SK-N-SH (cell line): ENCODE results near the gene NCF2. TPM values are rescaled to one million over a fixed set of nuclear protein-coding genes. Genes with fewer than 3 reads are reported as not detected.

Experiments
- CTCF ChIA-PET: fragments of 300-600, 350-600 bp; formaldehyde crosslinking; extraction: SDS; loops from one replicate; lab custom pipeline; 2021; lab: Yijun Ruan, JAX
- POLR2A ChIA-PET: fragments of 350-600 bp; sonication (Branson Sonifier 250); formaldehyde crosslinking; extraction: SDS; loops from one replicate; lab custom pipeline; 2020; ENCODE audit warnings: antibody characterized with exemption, inconsistent platforms; lab: Yijun Ruan, JAX
- DNase-seq: peaks from one replicate; pipeline ENCODE4 v3.0.0; 2012
- H2AFZ ChIP-seq: fragments of 200-600 bp; sonication (generic); 2 replicates; pipeline ENCODE4 v1.8.1; 2016; ENCODE audit warnings: antibody characterized with exemption, mild to moderate bottlenecking, low read depth
- H3F3A ChIP-seq: fragments of 200-600 bp; sonication (generic); replicated peaks from 2 replicates; pipeline ENCODE3; 2016; ENCODE audit warnings: antibody characterized with exemption, mild to moderate bottlenecking; ENCODE audit not compliant: insufficient read depth
- H3K27ac ChIP-seq, 2 experiments: fragments of 200-500 bp in 1 of 2; fragments of 200-600 bp in 1 of 2; sonication (Bioruptor generic) in 1 of 2; sonication (generic), shearing (Covaris generic) in 1 of 2; 2 replicates each; pipeline versions ENCODE4 v1.5.1 to v1.6.1; 2014 to 2016; ENCODE audit warnings: low read depth in 2 of 2, inconsistent platforms in 1 of 2, low read length in 1 of 2, mild to moderate bottlenecking in 1 of 2, mixed read lengths in 1 of 2
- H3K27me3 ChIP-seq: fragments of 200-600 bp; sonication (generic), shearing (Covaris generic); 2 replicates; pipeline ENCODE4 v1.6.1; 2016; ENCODE audit warnings: mixed run types; ENCODE audit not compliant: insufficient read depth
- H3K36me3 ChIP-seq, 2 experiments: fragments of 200-500 bp in 1 of 2; fragments of 200-600 bp in 1 of 2; sonication (Bioruptor generic) in 1 of 2; sonication (generic) in 1 of 2; replicated peaks in 1 of 2; 2 replicates each; pipeline versions ENCODE3 to v1.5.1; 2014 to 2016; ENCODE audit warnings: low read length in 1 of 2, mild to moderate bottlenecking in 1 of 2; ENCODE audit not compliant: insufficient read depth in 2 of 2, control insufficient read depth in 1 of 2
- H3K4me1 ChIP-seq, 2 experiments: fragments of 200-500 bp in 1 of 2; fragments of 200-600 bp in 1 of 2; sonication (Bioruptor generic) in 1 of 2; sonication (generic), shearing (Covaris generic) in 1 of 2; 2 replicates each; pipeline versions ENCODE4 v1.5.1 to v1.6.1; 2014 to 2016; ENCODE audit warnings: low read depth in 1 of 2, low read length in 1 of 2, mixed run types in 1 of 2; ENCODE audit not compliant: insufficient read depth in 2 of 2, control insufficient read depth in 1 of 2
- H3K4me2 ChIP-seq: fragments of 200-600 bp; sonication (generic), shearing (Covaris generic); 2 replicates; pipeline ENCODE4 v1.6.1; 2017; ENCODE audit warnings: mixed run types
- H3K4me3 ChIP-seq, 2 experiments: fragments of 200-500 bp in 1 of 2; fragments of 200-600 bp in 1 of 2; sonication (Bioruptor generic) in 1 of 2; sonication (generic), shearing (Covaris generic) in 1 of 2; 2 replicates each; pipeline versions ENCODE4 v1.5.1 to v1.8.1; 2014 to 2016; ENCODE audit warnings: low read depth in 2 of 2, inconsistent platforms in 1 of 2, low read length in 1 of 2, mild to moderate bottlenecking in 1 of 2, mixed read lengths in 1 of 2, moderate library complexity in 1 of 2
- H3K79me2 ChIP-seq: fragments of 200-600 bp; sonication (generic); 2 replicates; pipeline ENCODE4 v1.8.1; 2017; ENCODE audit warnings: mild to moderate bottlenecking; ENCODE audit not compliant: insufficient read depth
- H3K9ac ChIP-seq: fragments of 200-600 bp; sonication (generic); 2 replicates; pipeline ENCODE4 v1.6.1; 2017; ENCODE audit warnings: mixed run types
- H3K9me2 ChIP-seq: fragments of 200-600 bp; sonication (generic); 2 replicates; pipeline ENCODE4 v1.6.1; 2017; ENCODE audit warnings: mixed run types
- H3K9me3 ChIP-seq: fragments of 200-600 bp; sonication (generic); 2 replicates; pipeline ENCODE4 v1.6.1; 2017; ENCODE audit warnings: mixed run types, mild to moderate bottlenecking, moderate library complexity
- H4K20me1 ChIP-seq: fragments of 200-600 bp; sonication (generic); 2 replicates; pipeline ENCODE4 v1.6.1; 2017; ENCODE audit warnings: mild to moderate bottlenecking, mixed run types; ENCODE audit not compliant: insufficient read depth
- CHD2 ChIP-seq: fragments of 150-350 bp; IDR thresholded peaks from 2 replicates; pipeline ENCODE4 v1.6.1; 2018; ENCODE audit warnings: low read length; ENCODE audit not compliant: partially characterized antibody
- ELF1 ChIP-seq: IDR thresholded peaks from 2 replicates; pipeline ENCODE4 v1.4.0; 2012
- GABPA ChIP-seq: IDR thresholded peaks from 2 replicates; pipeline ENCODE4 v1.4.0; 2012; ENCODE audit warnings: low read depth, mild to moderate bottlenecking
- NFIC ChIP-seq: IDR thresholded peaks from 2 replicates; pipeline ENCODE4 v1.4.0; 2012; ENCODE audit warnings: borderline replicate concordance
- RXRA ChIP-seq: IDR thresholded peaks from 2 replicates; pipeline ENCODE4 v1.4.0; 2012; ENCODE audit warnings: low read depth, mild to moderate bottlenecking, borderline replicate concordance
- YY1 ChIP-seq: IDR thresholded peaks from 2 replicates; pipeline ENCODE4 v1.4.0; 2012; ENCODE audit warnings: low read depth, mild to moderate bottlenecking
- ZBTB33 ChIP-seq: IDR thresholded peaks from 2 replicates; pipeline ENCODE4 v1.4.0; 2012; ENCODE audit warnings: low read depth, borderline replicate concordance
- WGBS: methylation state at CpG from one replicate; pipeline ENCODE4 v1.1.6; 2017; ENCODE audit warnings: low lambda C conversion rate; 5-methylcytosine and 5-hydroxymethylcytosine counted together
- polyA plus RNA-seq, 3 experiments: library from polyadenylated mRNA; depleted of rRNA; stranded (reverse); fragments of >200 nt; gene quantifications; 2 replicates each; pipeline ENCODE4 v1.2.3, GENCODE V29; 2012
- TF ChIP-seq, protein P1 (sequence below): fragments of 200-600 bp; sonication (generic); IDR thresholded peaks from 2 replicates; pipeline ENCODE4 v1.6.1; 2017; ENCODE audit warnings: antibody characterized with exemption, mild to moderate bottlenecking, moderate library complexity
- TF ChIP-seq, protein P2 (sequence below): fragments of 150-350 bp; IDR thresholded peaks from 2 replicates; pipeline ENCODE4 v1.6.1; 2017; ENCODE audit warnings: antibody characterized with exemption, low read length, low read depth, borderline replicate concordance
- TF ChIP-seq, protein P3 (sequence below): fragments of 150-350 bp; IDR thresholded peaks from 2 replicates; pipeline ENCODE4 v1.6.1; 2016; ENCODE audit warnings: mild to moderate bottlenecking, low read depth, low read length
- TF ChIP-seq, protein P4 (sequence below): IDR thresholded peaks from 2 replicates; pipeline ENCODE4; 2012

NCF2 gene
- polyA plus RNA-seq, 1 of the 3 experiments (the other 2 are of a cell fraction) = 2.0 TPM

DNA sequence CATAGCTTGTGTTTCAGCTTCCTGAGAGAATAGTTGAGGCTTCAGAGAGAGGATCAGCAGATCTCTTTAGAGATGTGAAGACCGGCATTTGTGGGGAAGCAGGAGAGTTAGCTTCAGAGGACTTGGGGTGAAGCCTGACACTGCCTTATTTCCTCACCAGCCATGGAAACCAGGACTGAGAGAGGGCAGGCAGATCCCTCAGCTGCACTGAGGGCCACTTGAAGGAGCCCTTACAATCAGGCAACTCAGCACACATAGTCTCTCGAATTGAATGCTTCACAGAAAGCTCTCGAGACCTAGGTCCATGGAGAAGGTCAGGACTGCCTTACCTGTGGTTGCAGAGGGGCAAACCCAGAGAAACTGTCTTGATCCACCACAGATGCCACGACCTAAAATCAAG, 19.8 kb downstream of the NCF2 start:
- Histone ChIP-seq H3K27me3 (no peaks in the 10 kb centered on the region), H3K27ac (no peak overlapping the region), H3F3A (peaks cover 7% of the 10 kb centered on the region), H3K4me2 (no peak overlapping the region), H2AFZ (no peak overlapping the region), H3K4me3 (no peak overlapping the region), H3K4me1 (peaks cover 0 to 8% of the 10 kb centered on the region in 2 experiments; a peak in 2 of 4 replicates), H3K9ac (no peak overlapping the region), H3K9me3 (no peaks in the 10 kb centered on the region), H3K79me2 (no peaks in the 10 kb centered on the region), H4K20me1 (no peaks in the 10 kb centered on the region), H3K9me2 (no peaks in the 10 kb centered on the region), H3K36me3 (no peaks in the 10 kb centered on the region)
- no peak for DNase-seq
- WGBS = 63% methylated on average over 2 of the region's 4 CpGs
- CTCF ChIA-PET = interaction anchor here (1.5 kb wide), 1 partner anchor 9 kb away, joined by 6 read pairs; no protein-coding TSS in a partner anchor
- POLR2A ChIA-PET = no interaction called here
- TF ChIP-seq, protein P1, sequence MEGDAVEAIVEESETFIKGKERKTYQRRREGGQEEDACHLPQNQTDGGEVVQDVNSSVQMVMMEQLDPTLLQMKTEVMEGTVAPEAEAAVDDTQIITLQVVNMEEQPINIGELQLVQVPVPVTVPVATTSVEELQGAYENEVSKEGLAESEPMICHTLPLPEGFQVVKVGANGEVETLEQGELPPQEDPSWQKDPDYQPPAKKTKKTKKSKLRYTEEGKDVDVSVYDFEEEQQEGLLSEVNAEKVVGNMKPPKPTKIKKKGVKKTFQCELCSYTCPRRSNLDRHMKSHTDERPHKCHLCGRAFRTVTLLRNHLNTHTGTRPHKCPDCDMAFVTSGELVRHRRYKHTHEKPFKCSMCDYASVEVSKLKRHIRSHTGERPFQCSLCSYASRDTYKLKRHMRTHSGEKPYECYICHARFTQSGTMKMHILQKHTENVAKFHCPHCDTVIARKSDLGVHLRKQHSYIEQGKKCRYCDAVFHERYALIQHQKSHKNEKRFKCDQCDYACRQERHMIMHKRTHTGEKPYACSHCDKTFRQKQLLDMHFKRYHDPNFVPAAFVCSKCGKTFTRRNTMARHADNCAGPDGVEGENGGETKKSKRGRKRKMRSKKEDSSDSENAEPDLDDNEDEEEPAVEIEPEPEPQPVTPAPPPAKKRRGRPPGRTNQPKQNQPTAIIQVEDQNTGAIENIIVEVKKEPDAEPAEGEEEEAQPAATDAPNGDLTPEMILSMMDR = no peak
- TF ChIP-seq, protein P2, sequence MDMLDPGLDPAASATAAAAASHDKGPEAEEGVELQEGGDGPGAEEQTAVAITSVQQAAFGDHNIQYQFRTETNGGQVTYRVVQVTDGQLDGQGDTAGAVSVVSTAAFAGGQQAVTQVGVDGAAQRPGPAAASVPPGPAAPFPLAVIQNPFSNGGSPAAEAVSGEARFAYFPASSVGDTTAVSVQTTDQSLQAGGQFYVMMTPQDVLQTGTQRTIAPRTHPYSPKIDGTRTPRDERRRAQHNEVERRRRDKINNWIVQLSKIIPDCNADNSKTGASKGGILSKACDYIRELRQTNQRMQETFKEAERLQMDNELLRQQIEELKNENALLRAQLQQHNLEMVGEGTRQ = no peak
- TF ChIP-seq ELF1 (no peak), NFIC (no peak), RXRA (no peak), CHD2 (no peak), GABPA (no peak)
- TF ChIP-seq, protein P3, sequence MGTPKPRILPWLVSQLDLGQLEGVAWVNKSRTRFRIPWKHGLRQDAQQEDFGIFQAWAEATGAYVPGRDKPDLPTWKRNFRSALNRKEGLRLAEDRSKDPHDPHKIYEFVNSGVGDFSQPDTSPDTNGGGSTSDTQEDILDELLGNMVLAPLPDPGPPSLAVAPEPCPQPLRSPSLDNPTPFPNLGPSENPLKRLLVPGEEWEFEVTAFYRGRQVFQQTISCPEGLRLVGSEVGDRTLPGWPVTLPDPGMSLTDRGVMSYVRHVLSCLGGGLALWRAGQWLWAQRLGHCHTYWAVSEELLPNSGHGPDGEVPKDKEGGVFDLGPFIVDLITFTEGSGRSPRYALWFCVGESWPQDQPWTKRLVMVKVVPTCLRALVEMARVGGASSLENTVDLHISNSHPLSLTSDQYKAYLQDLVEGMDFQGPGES = no peak

DNA sequence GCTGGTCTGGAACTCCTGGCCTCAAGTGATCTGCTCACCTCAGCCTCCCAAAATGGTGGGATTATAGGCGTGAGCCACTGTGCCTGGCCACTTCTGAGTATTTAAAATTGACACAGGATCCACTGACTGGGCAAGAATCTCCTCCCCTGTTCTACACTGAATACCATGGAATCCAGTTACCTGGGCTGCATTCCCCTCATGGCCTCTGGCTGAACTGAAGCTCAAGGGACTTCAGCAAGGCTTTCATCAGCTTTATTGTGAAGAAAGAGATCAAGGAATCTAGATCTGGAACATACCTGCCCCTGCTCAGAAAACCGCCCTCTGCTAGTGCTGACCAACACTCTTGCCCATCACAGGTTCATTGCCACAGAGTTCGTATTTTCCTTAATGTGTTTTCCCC, 20.5 kb downstream of the NCF2 start:
- no peaks in the 10 kb centered on the region for H3K36me3 ChIP-seq
- TF ChIP-seq CHD2 (no peak), ZBTB33 (no peak), YY1 (no peak)
- TF ChIP-seq, protein P4, sequence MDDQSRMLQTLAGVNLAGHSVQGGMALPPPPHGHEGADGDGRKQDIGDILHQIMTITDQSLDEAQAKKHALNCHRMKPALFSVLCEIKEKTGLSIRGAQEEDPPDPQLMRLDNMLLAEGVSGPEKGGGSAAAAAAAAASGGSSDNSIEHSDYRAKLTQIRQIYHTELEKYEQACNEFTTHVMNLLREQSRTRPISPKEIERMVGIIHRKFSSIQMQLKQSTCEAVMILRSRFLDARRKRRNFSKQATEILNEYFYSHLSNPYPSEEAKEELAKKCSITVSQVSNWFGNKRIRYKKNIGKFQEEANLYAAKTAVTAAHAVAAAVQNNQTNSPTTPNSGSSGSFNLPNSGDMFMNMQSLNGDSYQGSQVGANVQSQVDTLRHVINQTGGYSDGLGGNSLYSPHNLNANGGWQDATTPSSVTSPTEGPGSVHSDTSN = no peak
- H3K4me3 ChIP-seq = no peak overlapping the region
- no peak overlapping the region for H2AFZ ChIP-seq
- H3K27ac ChIP-seq = no peak overlapping the region
- H3K79me2 ChIP-seq = no peaks in the 10 kb centered on the region
- no peaks in the 10 kb centered on the region for H3K9me2 ChIP-seq
- POLR2A ChIA-PET = no interaction called here
- H3K4me1 ChIP-seq = peaks cover 0 to 8% of the 10 kb centered on the region in 2 experiments; a peak in 2 of 4 replicates
- peaks cover 7% of the 10 kb centered on the region for H3F3A ChIP-seq
- 93% methylated on average over 2 of the region's 3 CpGs for WGBS
- H3K4me2 ChIP-seq = no peak overlapping the region
- DNase-seq = no peak
- CTCF ChIA-PET = interaction anchor here (1.5 kb wide), 1 partner anchor 10 kb away, joined by 6 read pairs; no protein-coding TSS in a partner anchor
- no peaks in the 10 kb centered on the region for H3K27me3 ChIP-seq
- H3K9ac ChIP-seq = no peak overlapping the region
- H4K20me1 ChIP-seq = no peaks in the 10 kb centered on the region
- H3K9me3 ChIP-seq = no peaks in the 10 kb centered on the region
